HG03354 (cell line): Measurements from ENCODE around the gene CBL.

Experiments
- ATAC-seq: cut with Tn5 transposase; IDR thresholded peaks from one replicate; pipeline ENCODE4 v1.9.1; 2021; ENCODE audit warnings: mild to moderate bottlenecking; ENCODE audit not compliant: unreplicated experiment, poor library complexity, severe bottlenecking

CBL gene

GRCh38 chr11:119258983-119259382 is 52.8 kb downstream of the CBL start:
- no peak for ATAC-seq

GRCh38 chr11:119262668-119263351 is 56.7 kb downstream of the CBL start:
- ATAC-seq = peak; percentile 39

GRCh38 chr11:119263352-119263940 is 57.3 kb downstream of the CBL start:
- peak; percentile 28 for ATAC-seq

GRCh38 chr11:119266063-119266462 is 59.9 kb downstream of the CBL start:
- ATAC-seq = no peak

- no peak for ATAC-seq
Observed at GRCh38 chr11:119266517-119267255, 60.5 kb downstream of the CBL start.

GRCh38 chr11:119267645-119268044 is 61.5 kb downstream of the CBL start:
- no peak for ATAC-seq

GRCh38 chr11:119273721-119274120 is 67.6 kb downstream of the CBL start:
- ATAC-seq = no peak

GRCh38 chr11:119277660-119278059 is 71.5 kb downstream of the CBL start:
- ATAC-seq = no peak

- ATAC-seq = no peak
Observed at GRCh38 chr11:119282495-119282894, 76.4 kb downstream of the CBL start.

- no peak for ATAC-seq
Observed at GRCh38 chr11:119284344-119285157, 78.4 kb downstream of the CBL start.

GRCh38 chr11:119285431-119285830 is 79.3 kb downstream of the CBL start:
- no peak for ATAC-seq

- no peak for ATAC-seq
Observed at GRCh38 chr11:119288219-119288618, 82.1 kb downstream of the CBL start.

GRCh38 chr11:119290894-119291497 is 84.9 kb downstream of the CBL start:
- ATAC-seq = no peak

- ATAC-seq = no peak
Observed at GRCh38 chr11:119293461-119293860, 87.3 kb downstream of the CBL start.

- ATAC-seq = no peak
Observed at GRCh38 chr11:119295178-119295577, 89.0 kb downstream of the CBL start.

GRCh38 chr11:119297938-119298337 is 91.8 kb downstream of the CBL start:
- no peak for ATAC-seq

GRCh38 chr11:119298726-119299125 is 92.6 kb downstream of the CBL start:
- ATAC-seq = no peak

- no peak for ATAC-seq
Observed at GRCh38 chr11:119299416-119299815, 93.3 kb downstream of the CBL start.

- no peak for ATAC-seq
Observed at GRCh38 chr11:119300198-119300964, 94.2 kb downstream of the CBL start.
